ENCODE data around the gene NGDN.

GRCh38 chr14:23433457-23433856 lies 36.0 kb upstream of the NGDN start:
- TF ChIP-seq POLR2AphosphoS5 (IDR thresholded peaks at IDR 0.05; ENCODE audit: insufficient read depth in 1 of 2, low read depth in 1 of 2) (no peak), CTCF (IDR thresholded peaks at IDR 0.05) (no peak), POLR2A (IDR thresholded peaks at IDR 0.05) (no peak)
